HG03280 (cell line): ENCODE measurements around the gene NTM.

Source experiments
- ATAC-seq: cut with Tn5 transposase; IDR thresholded peaks from one replicate; pipeline ENCODE4 v1.9.1; 2021; ENCODE audit warnings: mild to moderate bottlenecking, moderate library complexity; ENCODE audit not compliant: unreplicated experiment

The NTM gene

DNA sequence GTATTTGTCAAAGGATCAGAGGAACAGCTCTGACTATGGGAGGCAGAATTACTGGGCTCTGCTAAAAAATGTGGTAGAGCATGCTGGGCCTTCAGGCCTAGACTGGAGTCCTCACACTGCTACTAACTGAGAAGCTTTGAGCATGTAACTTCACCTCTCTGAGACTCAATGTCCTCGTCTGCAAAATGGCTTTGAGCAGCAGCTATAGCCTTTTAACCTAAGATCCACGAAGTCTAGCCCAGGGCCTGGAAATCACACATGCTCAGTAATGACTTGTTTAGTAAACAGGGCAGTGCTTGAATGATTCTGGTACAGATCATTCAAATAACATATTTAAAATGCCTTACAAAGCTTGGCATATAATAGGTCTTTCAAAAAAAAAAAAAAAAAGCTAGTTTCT is 221.7 kb downstream of the NTM start:
- ATAC-seq = no peak

DNA sequence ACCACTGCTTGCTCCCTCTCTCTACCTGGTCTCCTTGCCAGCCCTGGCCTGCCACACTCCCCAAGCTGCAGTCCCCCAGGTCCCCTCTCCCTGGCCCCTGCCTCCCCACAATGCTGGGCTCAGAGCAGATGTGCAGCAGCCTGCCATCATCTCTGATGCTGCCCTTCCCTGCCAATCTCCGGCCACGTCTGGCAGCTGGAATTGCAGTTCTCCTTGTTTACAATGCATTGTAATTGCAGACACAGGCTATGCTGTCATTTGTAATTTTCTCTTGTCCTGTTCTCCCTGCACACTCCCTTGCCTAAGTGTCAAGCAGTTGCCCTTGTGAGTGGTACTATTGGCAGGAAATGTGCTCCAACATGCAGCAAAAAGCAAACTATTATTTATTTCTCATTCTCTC is 222.3 kb downstream of the NTM start:
- no peak for ATAC-seq

DNA sequence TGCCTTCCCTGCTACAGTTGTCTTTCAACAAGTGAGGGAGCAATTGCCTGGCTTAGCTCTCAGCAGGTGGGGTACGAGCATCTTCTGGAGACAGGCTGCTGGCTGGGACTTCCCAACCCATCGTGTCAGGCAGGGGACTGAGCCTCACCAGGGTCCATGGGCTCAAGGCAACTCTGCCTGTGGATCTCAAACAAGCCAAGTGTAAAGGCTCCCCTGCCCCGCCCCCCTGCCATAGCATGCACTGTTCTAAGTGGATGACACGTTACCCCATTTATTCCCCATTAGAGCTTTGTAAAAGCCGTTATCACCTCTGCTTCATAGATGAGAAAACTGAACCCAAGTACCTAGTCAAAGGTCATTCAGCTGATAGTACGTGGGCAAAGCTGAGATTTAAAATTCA is 222.9 kb downstream of the NTM start:
- ATAC-seq = no peak

DNA sequence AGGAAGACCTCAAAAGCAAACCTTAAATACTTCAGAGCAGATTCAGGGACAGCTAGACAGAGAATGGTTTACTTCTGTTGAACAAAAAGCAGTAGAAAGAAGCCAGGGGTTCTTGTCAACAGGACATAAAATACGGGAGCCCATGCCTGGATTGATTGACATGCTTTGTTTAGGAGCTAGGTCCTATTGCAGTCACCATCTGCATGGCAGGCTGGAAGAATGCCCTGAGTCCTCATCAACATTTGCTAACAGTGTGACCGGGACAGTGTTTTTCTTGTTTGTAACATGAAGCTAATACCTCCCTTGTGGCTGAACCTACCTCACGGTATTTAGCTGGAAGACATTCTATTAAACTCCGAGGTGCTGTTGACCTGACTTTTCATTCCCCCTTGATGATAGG is 225.4 kb downstream of the NTM start:
- no peak for ATAC-seq

DNA sequence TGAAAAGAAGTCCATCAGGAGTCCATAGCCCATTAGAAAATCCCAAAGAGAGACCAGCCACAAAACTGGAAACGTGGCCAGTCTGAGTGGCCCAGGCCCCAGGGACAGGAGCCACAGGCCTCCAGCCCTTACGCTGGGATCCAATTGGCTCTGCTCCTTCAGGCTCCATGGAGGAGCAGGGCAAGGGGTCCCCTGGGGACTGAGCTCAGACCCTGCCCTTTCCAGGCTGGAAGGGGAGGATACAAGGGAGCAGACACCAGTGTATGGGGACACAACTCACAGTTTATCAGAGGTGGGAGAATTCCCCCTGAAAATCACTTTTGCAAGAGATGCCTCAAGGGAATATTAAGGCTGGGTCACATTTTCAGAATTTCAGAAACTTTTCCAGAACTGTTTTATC is 227.5 kb downstream of the NTM start:
- ATAC-seq = no peak

DNA sequence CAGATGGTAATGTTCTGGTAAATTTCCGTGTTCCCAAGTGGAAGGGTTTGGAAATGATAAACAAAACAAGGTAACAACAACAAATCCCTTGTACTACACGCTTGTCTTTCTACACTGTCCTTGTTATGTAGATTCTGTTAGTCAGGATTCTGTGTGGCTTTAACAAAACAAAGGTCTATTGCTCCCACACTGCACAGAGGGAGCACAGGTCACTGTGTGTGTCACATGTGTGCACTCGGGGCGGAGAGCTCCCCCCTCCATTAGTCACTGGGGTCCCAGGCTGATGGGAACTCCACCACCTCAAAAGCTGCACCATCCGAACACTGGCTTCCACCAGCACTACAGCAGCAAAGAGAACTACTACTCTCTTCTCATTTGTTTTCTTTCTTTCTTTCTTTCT is 227.9 kb downstream of the NTM start:
- ATAC-seq = no peak

DNA sequence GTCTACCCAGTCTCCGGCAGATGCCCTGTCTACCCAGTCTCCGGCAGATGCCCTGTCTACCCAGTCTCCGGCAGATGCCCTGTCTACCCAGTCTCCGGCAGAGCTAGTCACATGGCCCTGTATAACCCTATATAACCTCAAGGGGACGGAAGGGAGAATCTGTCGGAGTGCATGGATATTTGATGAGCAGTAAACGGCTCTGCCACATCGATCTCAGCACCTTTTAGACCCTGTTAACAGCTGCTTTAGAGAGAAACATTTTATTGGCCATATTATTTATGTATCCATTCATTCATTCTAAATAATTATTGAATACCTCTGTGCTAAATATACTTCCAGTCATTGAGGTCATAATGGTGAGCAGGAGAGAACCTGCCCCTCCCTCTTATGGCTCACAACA is 228.9 kb downstream of the NTM start:
- no peak for ATAC-seq

DNA sequence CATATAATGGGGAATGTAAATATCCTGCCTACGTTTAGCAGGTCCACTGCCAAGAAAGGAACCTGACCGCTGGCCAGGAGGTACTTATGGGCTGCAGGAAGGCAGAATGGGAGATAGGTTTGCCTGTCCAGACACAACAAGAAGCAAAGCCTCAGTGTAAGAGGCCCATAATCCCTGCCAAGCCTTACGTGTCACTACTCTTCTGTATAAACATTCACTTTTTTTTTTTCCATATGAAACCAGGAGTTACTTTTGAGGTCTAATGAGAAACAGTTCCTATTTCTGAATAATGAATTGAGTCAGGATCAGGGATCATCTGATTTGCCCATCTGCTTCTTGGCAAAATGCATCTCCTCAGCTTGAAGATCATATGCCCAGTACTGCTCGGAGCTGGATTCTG is 230.2 kb downstream of the NTM start:
- no peak for ATAC-seq

DNA sequence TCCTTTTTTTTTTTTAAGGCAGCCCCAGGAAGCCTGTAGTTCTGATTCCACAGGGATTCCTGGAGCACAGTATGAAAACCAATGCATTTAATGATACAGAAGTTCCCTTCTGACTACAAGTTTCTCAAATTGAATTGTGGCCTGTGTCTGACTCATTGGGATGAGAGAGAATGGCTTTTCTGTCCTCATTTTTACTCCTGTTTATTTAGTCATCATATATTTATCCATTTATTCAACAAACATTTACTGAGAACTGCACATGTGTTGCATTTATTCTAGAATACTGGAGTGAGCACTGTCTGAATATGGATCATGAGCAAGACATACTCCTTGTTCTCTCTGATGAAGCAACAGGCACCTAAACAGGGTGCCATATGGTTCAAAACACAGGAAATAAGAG is 231.2 kb downstream of the NTM start:
- no peak for ATAC-seq

DNA sequence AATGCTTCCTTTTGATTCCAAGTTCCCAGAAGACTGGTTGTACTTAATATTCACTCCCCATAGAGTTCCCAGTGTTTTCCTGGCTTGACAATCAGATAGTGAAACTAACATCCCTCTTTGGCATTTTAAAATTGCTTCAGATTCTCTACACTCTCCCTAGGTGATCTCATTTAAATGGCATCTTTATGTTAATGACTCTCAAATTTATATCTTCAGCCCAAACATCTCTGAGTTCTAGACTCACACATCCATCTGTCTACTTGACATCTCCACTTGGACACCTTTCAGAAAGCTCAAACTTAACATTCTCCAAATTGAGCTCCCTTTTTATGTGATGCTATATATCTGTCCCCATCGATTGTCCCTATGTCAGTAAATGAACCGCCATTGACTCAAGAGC is 232.0 kb downstream of the NTM start:
- no peak for ATAC-seq

DNA sequence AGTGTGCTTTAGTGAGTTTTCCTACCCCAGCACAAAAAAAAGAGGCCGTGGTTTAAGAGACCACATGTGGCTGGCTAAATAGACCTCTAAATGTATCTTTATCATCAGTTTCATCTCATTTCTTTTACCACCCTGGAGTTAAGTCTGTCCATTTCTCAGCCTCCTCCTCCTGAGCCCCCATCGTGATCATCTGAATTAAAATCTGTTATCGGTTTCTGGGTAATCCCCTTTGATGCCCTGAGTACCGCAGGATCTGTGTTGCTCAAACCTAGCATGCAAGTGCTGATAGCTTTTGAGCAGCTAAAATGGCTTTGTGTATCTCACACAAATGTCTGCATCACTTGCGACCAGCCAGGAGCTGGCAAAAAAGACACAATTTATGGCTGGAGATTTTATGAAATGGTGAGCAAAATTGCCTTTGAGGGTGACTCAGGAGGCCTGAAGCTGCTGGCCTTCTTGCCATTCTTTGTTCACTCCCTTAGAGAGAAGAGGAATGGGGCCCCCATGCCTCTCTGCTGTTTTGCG is 236.5 kb downstream of the NTM start:
- ATAC-seq = no peak

DNA sequence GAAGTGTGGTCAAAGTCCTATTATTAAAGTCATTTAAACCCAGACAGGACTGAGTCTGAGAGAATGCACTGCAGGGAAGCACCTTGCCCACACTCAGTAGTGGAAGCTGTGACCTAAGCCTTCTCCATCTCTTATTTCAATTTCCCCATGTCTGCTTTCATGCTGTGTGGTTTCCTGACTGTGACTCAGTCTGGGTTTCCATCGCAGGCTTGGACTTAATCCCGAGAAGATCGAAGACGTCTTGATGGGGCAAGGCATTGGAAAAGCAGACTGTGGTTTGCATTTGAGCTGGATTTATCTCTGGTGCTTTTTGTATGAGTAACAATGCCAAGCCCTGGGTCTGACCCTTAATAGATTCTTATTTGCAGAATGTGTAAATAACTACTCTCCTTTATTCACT is 238.9 kb downstream of the NTM start:
- no peak for ATAC-seq

DNA sequence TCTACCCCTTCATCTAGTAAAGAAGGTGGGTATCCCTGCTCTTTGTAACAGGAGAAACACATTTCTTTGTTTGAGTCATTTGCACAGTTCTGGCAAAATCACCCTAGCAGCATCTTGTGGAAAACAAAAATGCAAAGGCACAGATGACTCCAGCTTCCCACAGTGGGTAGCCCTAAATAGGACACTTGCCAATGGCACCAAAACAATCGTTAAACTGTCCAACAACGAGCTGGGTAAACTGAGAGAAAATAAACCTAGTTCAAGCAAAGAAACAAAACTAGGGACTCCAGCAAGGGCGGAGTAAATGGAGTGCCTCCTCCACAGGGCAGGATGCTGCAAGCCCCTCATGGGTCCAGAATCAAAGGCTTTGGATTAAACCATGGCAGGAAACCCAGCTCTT is 239.5 kb downstream of the NTM start:
- no peak for ATAC-seq

DNA sequence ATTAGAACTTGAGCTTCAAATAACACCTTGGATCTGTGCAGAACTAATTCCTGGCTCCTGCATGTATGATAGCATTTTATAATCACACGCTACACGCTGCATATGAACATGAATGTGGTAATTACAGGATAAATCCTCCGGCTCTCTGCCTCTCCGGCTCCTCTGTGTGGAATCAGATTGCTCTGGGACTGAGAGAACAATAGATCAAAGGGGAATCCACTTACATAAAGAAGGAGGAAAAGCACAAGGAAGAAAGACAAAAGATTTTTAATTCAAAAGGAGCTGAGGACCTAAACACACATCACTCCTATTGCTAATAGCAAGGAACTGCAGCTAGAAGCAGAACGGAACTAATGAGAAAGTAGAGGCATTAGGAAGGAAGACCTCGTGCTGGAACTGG is 240.9 kb downstream of the NTM start:
- ATAC-seq = no peak

DNA sequence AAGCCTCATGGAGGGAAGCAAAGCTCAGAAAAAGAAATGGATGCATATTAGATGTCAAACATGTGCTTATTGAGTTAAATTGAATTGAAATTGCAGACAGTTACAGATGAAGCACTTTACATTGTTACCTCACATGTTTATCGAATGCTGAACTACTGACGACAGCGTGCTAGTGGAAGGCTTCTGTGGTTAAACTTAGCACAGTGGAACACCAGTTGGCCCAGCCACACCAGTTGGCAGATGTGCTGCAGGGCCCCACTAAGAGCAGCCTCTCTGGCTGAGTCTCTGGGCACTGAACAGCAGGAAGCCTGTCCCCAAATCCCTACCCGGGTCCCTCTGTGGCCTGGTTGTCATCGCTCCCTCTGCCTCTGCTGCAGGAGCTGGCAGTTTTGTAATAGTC is 242.1 kb downstream of the NTM start:
- no peak for ATAC-seq

DNA sequence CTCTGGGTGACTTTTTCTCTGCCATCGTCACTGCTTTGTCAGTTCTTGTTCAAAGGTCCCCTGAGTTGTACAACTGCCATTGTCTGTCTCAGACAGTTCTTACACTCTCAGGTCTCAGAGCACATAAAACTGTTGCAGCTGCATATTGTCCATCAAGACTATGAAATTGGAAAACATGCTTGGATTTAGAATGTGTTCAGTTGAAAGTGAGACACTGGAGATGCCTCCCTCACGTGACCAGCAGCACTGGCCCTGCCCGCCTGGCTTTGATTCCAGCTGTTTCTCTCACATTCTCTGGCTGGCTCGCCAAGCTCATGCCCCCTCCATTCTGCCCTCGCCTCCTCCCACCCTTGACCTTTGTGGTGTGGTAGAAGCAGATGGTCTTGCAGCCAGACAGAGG is 244.2 kb downstream of the NTM start:
- ATAC-seq = no peak

DNA sequence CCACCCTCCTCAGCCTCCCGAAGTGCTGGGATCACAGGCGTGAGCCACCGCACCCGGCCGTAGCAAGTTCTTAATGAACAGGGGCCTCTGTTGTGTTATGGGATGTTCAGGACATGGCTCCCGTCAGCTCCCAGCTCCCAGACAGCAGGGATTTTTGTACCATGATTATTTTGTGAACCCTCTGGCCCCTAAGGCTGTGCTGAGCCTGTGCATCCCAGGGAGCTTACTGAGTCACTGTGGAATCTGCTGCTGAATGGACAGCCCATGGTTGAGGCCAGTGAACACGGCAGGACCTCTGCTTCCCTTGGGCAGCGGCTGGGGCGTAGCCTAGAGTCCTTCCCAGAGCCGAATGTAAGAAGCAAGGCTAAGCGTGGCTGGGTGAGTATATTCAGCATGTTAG is 245.2 kb downstream of the NTM start:
- ATAC-seq = no peak

DNA sequence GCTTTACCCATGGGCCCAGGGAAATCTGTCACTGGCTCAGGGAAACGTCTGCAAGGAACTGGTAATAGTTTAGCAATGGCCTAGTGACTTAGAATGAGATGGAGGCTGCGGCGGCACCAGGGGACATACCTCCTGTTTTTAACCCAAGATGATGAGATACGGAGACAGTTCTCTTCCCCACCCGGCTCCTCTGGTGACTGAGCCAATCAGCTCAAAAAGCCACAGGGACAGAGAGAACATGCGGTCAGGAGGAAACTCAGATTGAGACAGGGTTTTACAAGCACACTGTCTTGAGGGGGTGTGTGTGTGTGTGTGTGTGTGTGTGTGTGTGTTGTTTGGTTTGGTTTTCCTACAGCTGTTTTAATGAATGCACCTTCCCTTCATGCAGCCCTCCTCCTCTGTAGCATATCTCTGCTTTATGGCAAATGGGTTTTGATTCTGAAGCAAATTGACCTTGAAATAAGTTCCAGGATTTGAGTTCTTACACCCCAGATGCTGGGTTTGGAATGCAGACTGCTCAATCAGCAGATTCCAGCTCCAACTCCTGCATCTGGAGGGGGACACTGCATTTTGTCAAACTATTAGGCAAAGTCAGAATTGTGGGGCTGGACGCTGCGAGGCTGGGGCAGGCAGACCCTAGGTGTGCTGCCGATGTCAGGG is 246.2 kb downstream of the NTM start:
- ATAC-seq = no peak

DNA sequence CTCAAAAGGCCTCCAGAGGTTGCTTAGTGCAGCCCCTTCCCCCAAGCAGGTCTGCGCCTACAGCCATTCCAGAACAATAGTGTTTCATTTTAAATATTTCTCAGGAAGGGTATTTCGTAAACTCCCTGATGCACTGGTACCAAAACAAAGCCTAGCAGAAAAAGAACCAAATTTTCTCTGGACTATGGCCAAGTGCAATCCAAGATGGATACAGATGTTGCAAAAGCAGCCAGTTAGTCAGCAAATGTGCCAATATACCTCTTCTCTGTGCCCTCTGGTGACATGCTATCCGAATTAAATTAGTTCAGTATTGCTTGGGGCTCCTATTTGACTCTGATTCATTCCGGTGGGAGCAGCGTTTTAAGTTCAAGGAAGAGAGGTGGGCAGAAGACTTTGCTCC is 247.8 kb downstream of the NTM start:
- ATAC-seq = no peak

DNA sequence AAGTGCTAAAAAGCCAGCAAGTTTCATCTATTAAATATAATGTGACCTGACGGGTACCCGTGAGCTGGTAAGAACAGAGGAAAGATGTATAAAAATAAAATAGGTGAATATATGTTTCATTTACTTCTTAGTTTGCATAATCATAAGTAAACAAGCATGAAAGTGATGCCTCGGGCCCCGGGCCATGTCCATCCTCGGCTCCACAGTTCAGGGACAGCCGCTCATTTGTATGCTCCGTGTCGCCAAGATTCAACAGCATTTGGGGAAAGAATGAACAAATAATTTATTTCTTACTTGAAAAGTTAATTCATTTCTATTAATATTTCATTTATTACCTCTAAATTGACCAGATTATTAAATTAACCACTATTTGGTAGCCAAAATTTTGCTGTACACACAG is 251.8 kb downstream of the NTM start:
- no peak for ATAC-seq

DNA sequence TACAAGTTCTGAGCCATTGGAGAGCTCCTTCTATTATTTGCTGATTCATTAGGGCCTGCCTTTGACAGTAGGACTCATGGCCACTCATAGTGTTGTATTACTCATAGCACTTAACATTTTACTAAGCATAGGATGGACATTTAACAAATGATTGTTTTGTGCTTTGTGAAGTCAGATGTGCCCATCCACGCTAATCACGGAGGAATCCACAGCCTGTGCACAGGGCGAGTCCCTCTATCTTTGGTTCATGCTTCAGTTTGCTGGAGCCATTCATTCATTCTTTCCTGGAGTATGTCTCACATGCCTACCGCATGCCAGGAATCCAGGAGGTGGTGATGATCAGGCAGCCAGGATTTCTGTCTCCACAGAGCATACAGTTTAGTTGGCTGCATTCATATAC is 254.1 kb downstream of the NTM start:
- no peak for ATAC-seq

DNA sequence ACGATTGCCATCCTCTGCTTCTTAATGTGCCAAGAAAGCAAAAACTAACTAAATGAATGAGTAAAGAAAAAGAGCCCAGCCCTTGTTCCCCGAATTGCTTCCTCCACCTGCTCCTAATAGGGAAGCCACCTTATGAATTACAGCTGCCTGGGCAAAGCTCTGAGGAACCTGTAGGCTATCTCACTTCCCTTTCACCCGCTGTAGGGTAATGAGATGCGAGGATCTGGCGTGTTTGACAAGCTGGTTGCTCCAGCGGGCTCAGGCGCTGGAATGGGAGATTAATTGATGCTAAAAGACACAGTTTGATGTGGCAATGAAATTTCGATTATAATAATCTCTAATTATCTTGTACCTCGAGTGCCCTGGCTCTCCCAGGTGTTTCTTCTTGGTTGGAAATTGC is 256.4 kb downstream of the NTM start:
- no peak for ATAC-seq

DNA sequence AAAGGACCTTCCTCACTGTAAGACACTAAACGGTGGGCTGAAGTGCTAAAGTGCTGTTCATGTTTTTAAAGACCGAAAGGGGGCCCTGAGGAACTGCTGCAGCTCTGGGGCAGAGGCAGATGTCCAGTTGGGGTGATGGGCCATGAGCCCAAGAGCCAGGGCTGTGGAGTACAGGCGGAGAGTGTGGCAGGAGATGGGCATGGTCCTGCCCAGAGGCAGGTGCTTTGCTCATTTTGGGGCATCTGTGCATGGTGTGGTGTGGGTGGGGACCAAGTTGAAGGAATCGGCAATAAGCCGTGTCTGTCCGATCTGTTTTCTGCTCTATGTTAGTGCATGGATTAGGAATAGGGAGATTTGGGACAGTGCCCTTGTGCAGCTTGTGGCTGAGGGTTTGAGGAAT is 258.3 kb downstream of the NTM start:
- ATAC-seq = no peak
